ENCODE data around the gene TGFB2. TPM values are rescaled to one million over a fixed set of nuclear protein-coding genes. Genes with fewer than 3 reads are reported as not detected.

TGFB2 gene
- total RNA-seq, 1 experiment from 2014 or later = not detected

GRCh38 chr1:218328769-218329168 is 16.4 kb upstream of the TGFB2 start:
- WGBS (ENCODE audit: extremely low coverage, insufficient read length, low lambda C conversion rate) = no CpG with 5 or more reads among the region's 3 CpGs
- DNase-seq = no peak
- Histone ChIP-seq H2BK12ac (ENCODE audit: insufficient read length, low read depth, low read length) (no peak overlapping the region), H3K79me2 (ENCODE audit: insufficient read depth, low read length) (no peaks in the 10 kb centered on the region), H3K23ac (ENCODE audit: insufficient read length, low read depth, low read length) (no peak overlapping the region), H2BK5ac (ENCODE audit: insufficient read length, low read length) (no peak overlapping the region), H2BK20ac (ENCODE audit: low read depth, low read length, poor library complexity, severe bottlenecking) (no peak overlapping the region), H2AFZ (ENCODE audit: low read length) (no peak overlapping the region), H4K20me1 (ENCODE audit: control insufficient read depth, insufficient read depth, insufficient read length) (no peaks in the 10 kb centered on the region), H3K56ac (ENCODE audit: insufficient read length, low read depth, low read length) (no peak overlapping the region), H3K4ac (ENCODE audit: low read depth, low read length) (no peak overlapping the region), H2BK15ac (ENCODE audit: low read depth, low read length) (no peak overlapping the region), H3K9me3 (ENCODE audit: control insufficient read depth, low read depth, low read length) (no peaks in the 10 kb centered on the region), H3T11ph (ENCODE audit: low read length) (no peak overlapping the region), H3K14ac (ENCODE audit: insufficient read depth, low read length) (no peak overlapping the region), H3K18ac (ENCODE audit: insufficient read length, low read depth, low read length) (no peak overlapping the region), H2BK120ac (ENCODE audit: low read depth, low read length, poor library complexity, severe bottlenecking) (no peak overlapping the region), H2AK5ac (ENCODE audit: insufficient read length, low read length) (no peak overlapping the region), H3K27ac (ENCODE audit: insufficient read length, low read depth, low read length) (no peak overlapping the region), H4K8ac (replicated peaks; ENCODE audit: insufficient read length, low read depth, low read length) (no peak overlapping the region), H3K27me3 (ENCODE audit: insufficient read depth, low read length) (no peaks in the 10 kb centered on the region), H3K4me2 (ENCODE audit: insufficient read depth, insufficient read length, low read length) (no peak overlapping the region), H3K79me1 (ENCODE audit: insufficient read depth, low read depth, low read length, poor library complexity, severe bottlenecking) (no peaks in the 10 kb centered on the region), H3K4me1 (ENCODE audit: insufficient read depth, low read length) (no peaks in the 10 kb centered on the region), H3K23me2 (ENCODE audit: insufficient read length, low read depth, low read length, poor library complexity, severe bottlenecking) (no peaks in the 10 kb centered on the region), H4K5ac (ENCODE audit: insufficient read length, low read depth, low read length) (no peak overlapping the region), H4K91ac (ENCODE audit: insufficient read length, low read depth, low read length) (no peak overlapping the region), H3K9ac (ENCODE audit: extremely low read depth, insufficient read length, low read length) (no peak overlapping the region)
- TF ChIP-seq, protein P1, sequence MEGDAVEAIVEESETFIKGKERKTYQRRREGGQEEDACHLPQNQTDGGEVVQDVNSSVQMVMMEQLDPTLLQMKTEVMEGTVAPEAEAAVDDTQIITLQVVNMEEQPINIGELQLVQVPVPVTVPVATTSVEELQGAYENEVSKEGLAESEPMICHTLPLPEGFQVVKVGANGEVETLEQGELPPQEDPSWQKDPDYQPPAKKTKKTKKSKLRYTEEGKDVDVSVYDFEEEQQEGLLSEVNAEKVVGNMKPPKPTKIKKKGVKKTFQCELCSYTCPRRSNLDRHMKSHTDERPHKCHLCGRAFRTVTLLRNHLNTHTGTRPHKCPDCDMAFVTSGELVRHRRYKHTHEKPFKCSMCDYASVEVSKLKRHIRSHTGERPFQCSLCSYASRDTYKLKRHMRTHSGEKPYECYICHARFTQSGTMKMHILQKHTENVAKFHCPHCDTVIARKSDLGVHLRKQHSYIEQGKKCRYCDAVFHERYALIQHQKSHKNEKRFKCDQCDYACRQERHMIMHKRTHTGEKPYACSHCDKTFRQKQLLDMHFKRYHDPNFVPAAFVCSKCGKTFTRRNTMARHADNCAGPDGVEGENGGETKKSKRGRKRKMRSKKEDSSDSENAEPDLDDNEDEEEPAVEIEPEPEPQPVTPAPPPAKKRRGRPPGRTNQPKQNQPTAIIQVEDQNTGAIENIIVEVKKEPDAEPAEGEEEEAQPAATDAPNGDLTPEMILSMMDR (conservative IDR thresholded peaks at IDR 0.05) = no peak
- Mint-ChIP-seq H3K9me3 (no peaks in the 10 kb centered on the region), H3K36me3 (ENCODE audit: insufficient read depth in 1 of 3, low read depth in 3 of 3) (peaks cover 17 to 37% (median 35%) of the 10 kb centered on the region in 3 experiments; a peak in 6 of 7 replicates), H3K27ac (peak overlapping the region in 1 of 3 experiments; percentile 16; a peak in 1 of 7 replicates), H3K4me1 (no peaks in the 10 kb centered on the region), H3K27me3 (ENCODE audit: low read depth) (no peaks in the 10 kb centered on the region), H3K4me3 (no peak overlapping the region)
